Stimulated activated memory B cell treated with anti-CD40 and anti-IgM and Interleukin-4, amounts not matched to agents 10 μg/mL and 1 μg/mL and 100 μg/mL, for 72 hours (primary cell): Measurements from ENCODE around the gene AGAP5.
A peak's percentile ranks its signal among the peaks of the same experiment; 100 is the strongest.

Experiments
- ATAC-seq: fragments of 150-1000 bp; cut with Tn5 transposase; 2 replicates; pipeline ENCODE4 v1.10.0; 2021
- H3K27ac Mint-ChIP-seq: one replicate; pipeline ENCODE4 v1.8.0; 2022; ENCODE audit warnings: mild to moderate bottlenecking, mixed read lengths
- H3K27me3 Mint-ChIP-seq: one replicate; pipeline ENCODE4 v1.8.0; 2022; ENCODE audit warnings: mixed read lengths
- H3K36me3 Mint-ChIP-seq: one replicate; pipeline ENCODE4 v1.8.0; 2022; ENCODE audit warnings: mixed read lengths
- H3K4me1 Mint-ChIP-seq: one replicate; pipeline ENCODE4 v1.8.0; 2022; ENCODE audit warnings: mixed read lengths
- H3K4me3 Mint-ChIP-seq: one replicate; pipeline ENCODE4 v1.8.0; 2022; ENCODE audit warnings: mild to moderate bottlenecking, moderate library complexity, mixed read lengths
- H3K9me3 Mint-ChIP-seq: one replicate; pipeline ENCODE4 v1.8.0; 2022; ENCODE audit warnings: mixed read lengths

Gene AGAP5

DNA sequence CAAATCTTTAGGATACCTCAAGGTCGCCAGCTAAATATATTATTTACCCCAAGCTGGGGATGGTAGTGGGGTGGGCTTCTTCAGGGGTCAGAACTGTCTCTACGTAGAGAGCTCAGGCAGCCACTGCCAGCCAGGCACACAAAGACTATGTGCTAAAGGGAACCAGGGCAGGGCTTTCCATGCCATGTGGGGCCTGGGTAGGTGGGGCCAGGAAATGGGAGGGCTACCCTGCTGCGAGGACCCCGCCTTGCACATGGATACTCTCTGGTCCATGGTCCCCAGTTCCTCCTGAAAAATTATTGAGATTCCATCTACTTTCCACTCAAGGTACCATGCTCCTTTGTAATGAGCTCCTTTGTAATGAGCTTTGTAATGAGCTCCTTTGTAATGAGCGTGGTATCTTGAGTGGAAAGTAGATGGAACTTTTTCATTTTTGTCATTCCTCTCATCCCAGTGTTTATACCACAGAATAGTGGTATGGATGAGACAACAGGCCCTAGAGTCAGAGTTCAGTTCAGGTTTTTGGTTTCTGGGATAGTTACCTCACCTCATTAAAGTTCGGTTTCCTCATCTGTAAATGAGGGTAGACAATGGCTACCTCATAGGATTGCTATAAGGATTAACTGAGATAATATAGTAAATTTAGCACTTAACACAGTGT lies 47.9 kb downstream of the AGAP5 start:
- Mint-ChIP-seq H3K9me3 (no peaks in the 10 kb centered on the region), H3K4me1 (peaks cover 30% of the 10 kb centered on the region), H3K4me3 (no peak overlapping the region), H3K27ac (peak overlapping the region; percentile 36), H3K27me3 (peaks cover 32% of the 10 kb centered on the region), H3K36me3 (no peaks in the 10 kb centered on the region)
- no peak for ATAC-seq

DNA sequence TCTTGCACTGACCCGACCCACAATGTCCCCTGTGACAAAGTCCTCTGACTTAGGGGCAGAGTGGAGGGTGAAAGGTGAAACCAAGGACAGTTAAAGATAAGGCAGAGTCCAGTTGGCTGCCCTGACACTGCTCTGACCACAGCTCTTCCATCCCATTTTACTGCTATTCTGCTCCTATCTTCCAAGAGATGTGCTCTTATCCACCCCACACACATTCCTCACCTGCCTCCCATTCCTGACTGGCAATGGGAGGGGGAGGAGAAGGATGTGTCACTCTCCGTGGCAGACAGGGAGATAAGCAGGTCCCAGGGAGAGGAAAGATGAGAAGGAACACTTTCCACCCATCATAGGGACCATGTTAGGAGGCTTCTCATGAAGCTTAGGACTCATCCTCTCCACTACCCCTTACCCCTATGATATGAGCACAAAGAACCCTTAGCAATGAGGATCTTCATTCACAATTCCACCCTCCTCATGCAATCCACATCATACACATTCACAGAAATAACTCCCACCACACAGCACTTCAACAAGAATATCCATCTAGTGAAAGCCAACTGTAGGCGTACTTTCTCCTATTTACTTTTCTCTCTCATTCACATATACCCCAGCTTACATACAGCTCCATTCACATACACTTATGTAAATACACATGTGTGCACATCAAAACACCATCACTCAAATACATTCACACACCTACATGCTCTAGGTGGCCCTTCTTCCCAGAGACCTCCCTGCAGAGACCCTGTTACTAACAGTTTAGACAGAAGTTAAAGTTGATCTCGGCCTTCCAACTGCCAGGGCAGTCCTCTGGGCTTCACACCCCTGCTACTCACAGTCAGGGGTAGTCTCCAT lies 48.7 kb downstream of the AGAP5 start:
- Mint-ChIP-seq H3K9me3 (no peaks in the 10 kb centered on the region), H3K36me3 (no peaks in the 10 kb centered on the region), H3K27ac (no peak overlapping the region), H3K27me3 (peaks cover 27% of the 10 kb centered on the region), H3K4me3 (no peak overlapping the region), H3K4me1 (peaks cover 29% of the 10 kb centered on the region)
- ATAC-seq, result no peak

DNA sequence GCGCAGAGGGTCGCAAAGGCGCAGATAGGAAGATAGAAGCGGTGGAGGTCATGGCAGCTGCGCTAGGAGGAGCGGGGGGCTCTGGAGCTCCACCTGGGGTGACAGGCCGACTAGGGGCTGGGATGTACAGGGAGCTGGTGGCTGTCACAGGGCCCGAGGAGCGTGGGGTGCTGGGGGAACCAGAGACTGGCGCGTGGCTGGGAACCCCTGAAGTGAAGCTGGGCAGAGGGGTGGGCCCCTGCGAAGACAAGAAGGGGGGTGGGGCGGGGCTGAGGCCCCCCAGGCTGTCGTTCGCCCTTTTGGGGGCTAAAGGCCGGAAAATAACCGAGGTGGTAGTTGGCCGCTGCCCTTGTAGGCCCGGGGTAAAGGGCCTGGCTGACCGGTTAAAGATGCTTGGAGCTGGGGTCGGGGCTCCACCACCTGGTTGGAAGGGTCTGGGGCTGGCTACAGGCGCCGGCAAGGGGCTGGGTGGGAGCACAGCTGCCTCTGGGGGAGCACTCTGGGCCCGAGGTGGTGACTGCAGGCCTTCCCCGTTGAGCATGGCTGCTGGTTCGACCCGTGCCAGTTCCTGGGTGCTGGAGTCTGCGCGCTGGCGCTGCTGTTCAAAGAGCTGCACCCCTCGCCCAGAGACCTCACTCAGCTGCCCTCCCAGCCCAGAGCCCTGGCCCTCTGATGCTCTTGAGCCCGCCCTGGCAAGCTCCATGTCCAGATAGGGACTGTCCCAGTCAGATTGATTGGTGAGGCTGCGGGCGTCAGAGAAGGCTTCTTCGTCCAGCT lies 49.8 kb downstream of the AGAP5 start:
- Mint-ChIP-seq H3K36me3 (no peaks in the 10 kb centered on the region), H3K4me3 (peak overlapping the region; percentile 78), H3K4me1 (peaks cover 34% of the 10 kb centered on the region), H3K27me3 (peaks cover 18% of the 10 kb centered on the region), H3K9me3 (no peaks in the 10 kb centered on the region), H3K27ac (peak overlapping the region; percentile 83)
- ATAC-seq, result no peak

DNA sequence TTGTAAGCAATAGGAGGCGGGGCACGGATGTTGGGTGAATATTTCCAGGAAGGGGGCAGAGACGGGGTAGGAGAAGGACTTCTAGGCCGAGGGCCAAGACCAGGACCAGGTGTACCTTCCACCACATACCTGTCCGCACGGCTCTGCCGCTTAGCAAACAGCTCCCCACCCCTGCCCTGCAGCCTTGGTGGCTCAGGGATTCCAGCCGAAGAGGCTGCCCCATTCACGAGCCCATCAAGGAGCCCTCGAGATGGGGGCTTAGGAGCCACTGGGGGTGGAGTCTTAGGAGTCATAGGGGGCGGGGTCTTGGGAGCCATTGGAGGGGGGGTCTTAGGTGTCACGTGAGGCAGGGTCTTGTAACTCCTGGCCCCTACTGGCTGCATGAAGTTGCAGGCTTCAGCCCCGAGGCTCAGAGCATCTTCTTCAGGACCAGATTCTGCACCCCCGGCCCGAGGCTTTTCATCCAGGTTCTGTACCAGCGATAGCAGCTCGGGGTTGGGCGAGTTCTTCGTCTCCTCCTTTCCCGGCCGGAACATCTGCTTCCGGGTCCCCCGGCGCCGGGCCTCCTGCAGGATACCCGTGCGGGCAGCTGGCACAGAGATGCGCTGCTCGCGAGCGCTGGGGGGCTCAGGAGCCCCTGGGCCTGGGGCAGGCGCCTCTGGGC lies 50.6 kb downstream of the AGAP5 start:
- Mint-ChIP-seq H3K4me1 (peaks cover 34% of the 10 kb centered on the region), H3K27ac (peak overlapping the region; percentile 83), H3K4me3 (peak overlapping the region; percentile 78), H3K27me3 (peaks cover 16% of the 10 kb centered on the region), H3K36me3 (no peaks in the 10 kb centered on the region), H3K9me3 (no peaks in the 10 kb centered on the region)
- ATAC-seq, result no peak

DNA sequence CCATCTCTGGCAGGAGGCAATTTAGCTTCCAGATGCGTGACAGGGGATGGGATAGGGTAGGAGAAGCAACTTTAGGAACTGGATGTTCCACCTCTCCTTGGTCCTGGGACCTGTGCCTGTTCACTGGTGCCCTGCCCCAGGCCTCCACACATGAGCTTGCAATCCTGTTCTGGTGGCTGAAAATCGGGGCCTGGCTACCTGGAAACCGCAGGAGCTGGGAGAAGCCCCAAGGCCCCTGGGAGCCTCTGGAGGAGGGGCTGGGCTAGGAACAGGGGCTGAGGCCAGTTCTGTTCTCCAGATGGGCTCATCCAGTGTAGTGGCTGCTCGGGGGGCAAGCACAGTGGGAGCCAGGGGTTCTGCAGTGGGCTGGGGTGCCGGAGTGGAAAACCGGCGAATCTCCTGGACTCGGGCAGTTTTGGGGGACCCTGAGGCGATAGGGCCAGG lies 51.3 kb downstream of the AGAP5 start:
- peak overlapping the region; percentile 68 for H3K4me3 Mint-ChIP-seq
- no peaks in the 10 kb centered on the region for H3K36me3 Mint-ChIP-seq
- peaks cover 16% of the 10 kb centered on the region for H3K27me3 Mint-ChIP-seq
- ATAC-seq, result no peak
- H3K4me1 Mint-ChIP-seq, result peaks cover 34% of the 10 kb centered on the region
- peak overlapping the region; percentile 83 for H3K27ac Mint-ChIP-seq
- no peaks in the 10 kb centered on the region for H3K9me3 Mint-ChIP-seq

DNA sequence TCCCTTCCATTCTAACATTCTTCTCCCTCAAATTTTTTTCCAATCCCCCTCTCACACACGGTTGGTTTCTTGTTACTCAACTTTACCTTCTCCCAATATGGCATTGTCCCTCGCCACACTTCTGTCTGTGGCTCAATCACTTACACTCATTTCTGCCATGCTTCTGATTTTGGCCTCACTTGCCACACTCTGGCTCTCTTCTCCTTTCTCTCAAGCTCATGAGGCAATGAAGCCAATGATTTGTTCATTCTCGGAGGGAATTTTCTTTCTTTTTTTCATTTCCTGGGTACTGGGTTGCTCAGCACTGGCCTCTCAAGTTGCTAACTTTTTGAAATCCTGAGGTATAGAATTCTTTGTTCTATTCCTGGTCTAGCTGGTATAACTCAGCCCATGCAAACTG lies 52.7 kb downstream of the AGAP5 start:
- Mint-ChIP-seq H3K4me1 (peaks cover 26% of the 10 kb centered on the region), H3K36me3 (no peaks in the 10 kb centered on the region), H3K4me3 (no peak overlapping the region), H3K27ac (no peak overlapping the region), H3K27me3 (peaks cover 16% of the 10 kb centered on the region), H3K9me3 (no peaks in the 10 kb centered on the region)
- ATAC-seq, result no peak

DNA sequence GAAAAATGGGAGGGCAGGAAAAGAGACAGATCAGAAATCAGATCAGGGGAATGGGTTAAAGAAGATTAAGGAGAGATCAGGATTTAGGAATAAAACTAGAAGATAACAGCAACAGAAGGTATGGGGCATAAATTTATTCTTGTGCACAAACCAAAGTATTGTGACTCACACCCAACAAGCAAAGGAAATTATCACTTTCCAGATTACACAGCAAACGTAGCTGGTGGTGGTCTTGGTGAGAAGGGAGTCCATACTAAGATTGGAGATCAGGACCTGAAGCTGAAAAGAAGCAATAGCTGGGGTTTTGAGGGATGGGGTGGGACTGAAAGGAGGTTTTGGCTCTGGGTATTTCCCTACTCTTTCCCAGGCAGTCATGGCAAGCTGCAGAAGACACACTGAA lies 53.1 kb downstream of the AGAP5 start:
- ATAC-seq, result no peak
- Mint-ChIP-seq H3K36me3 (no peaks in the 10 kb centered on the region), H3K4me1 (peaks cover 25% of the 10 kb centered on the region), H3K4me3 (no peak overlapping the region), H3K27ac (no peak overlapping the region), H3K9me3 (no peaks in the 10 kb centered on the region), H3K27me3 (peaks cover 16% of the 10 kb centered on the region)

DNA sequence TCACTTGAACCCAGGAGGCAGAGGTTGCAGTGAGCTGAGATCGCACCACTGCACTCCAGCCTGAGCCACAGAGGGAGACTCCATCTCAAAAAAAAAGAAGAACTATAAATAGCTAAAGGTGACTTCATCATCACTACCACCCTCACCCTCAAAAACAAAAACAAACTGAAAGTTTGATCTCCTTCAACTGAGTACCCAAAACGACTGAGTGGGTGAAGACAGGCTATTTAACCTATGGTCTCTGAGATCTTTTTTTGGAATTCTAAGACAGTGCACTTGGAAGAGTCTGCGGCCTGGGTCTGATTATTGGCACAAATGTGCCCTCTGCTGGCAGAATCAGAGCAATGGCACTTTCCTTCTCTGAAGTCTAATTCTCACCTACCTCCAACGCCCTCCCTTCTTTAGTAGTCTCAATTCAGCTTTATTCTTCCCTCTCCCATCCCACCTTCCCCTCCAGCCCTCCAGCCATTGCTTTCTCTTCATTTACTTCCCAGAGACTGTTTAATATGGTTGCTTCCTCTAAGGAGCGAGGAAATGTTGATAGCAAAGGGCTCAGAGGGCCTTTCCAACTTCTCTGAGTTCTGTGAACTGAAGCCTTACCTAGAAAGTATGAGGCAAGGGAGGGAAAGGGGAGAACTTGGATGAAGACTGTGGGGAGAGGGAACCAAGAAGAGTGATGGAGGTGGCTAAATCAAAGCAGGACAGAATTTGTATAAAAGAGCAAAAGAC lies 53.7 kb downstream of the AGAP5 start:
- ATAC-seq, result peak; percentile 77
- H3K4me1 Mint-ChIP-seq, result peaks cover 25% of the 10 kb centered on the region
- no peaks in the 10 kb centered on the region for H3K9me3 Mint-ChIP-seq
- peaks cover 16% of the 10 kb centered on the region for H3K27me3 Mint-ChIP-seq
- H3K36me3 Mint-ChIP-seq, result no peaks in the 10 kb centered on the region
- H3K27ac Mint-ChIP-seq, result peak overlapping the region; percentile 23
- peak overlapping the region; percentile 22 for H3K4me3 Mint-ChIP-seq

DNA sequence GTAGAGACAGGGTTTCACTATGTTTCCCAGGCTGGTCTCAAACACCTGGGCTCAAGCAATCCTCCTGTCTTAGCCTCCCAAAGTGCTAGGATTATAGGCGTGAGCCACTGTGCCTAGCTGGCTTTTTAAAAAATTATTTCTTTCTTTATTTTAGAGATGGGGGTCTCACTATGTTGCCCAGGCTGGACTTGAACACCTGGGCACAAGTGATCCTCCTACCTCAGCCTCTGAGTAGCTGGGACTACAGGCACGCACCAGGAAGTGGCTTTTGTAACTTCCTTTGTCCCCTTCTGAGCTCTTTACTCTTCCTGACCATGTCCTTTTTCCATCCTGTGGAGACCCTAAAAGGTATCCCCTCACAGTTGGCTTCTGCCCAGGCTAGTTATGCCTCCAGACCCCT lies 54.5 kb downstream of the AGAP5 start:
- H3K27me3 Mint-ChIP-seq, result peaks cover 16% of the 10 kb centered on the region
- H3K4me3 Mint-ChIP-seq, result no peak overlapping the region

DNA sequence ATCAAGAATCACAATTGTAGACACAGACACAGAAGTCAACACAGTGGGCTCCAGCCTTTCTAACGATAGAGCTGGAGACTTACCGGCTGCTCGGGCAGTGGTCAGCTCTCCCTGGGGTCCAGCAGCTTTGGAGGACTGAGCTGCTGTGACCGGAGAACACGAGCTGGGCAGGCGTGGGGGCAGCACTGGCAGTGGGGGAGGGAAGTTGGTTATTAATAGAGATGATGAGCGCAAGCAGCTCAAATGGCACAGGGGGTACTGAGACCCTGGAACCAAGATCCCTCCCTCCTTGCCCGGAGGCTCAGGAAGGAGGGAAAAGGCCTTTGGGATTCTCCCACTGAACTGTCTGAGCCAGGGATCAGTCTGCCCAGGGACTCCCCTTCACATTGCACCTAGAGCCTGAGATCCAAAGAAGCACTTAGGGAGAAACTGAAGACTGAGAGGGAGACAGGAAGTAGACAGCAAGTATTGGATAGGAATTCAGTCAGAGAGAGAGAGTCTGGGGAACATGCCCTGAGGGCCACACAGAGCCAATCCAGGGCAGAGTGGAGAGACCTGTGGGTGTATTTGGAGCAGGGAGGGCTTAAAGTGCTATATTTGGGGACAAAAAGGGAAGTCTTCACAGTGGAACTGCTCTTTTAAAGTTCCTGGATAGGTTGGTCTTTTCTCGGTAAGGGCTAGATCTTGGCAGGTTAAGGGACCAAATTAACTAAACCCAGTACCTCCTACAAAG lies 56.4 kb downstream of the AGAP5 start, which contains the start of gene MYOZ1:
Gene MYOZ1, minus strand, starts transcription at position 147 of the 733 bp plus-strand sequence. CDS start 1,457 bp downstream, outside the sequence.
- peaks cover 12% of the 10 kb centered on the region for H3K4me1 Mint-ChIP-seq
- ATAC-seq, result no peak
- no peak within 1 kb of the TSS for H3K4me3 Mint-ChIP-seq
- H3K27me3 Mint-ChIP-seq, result peaks cover under 1% of the 10 kb centered on the region
- no peak within 1 kb of the TSS for H3K27ac Mint-ChIP-seq
- no peaks in the 10 kb centered on the region for H3K36me3 Mint-ChIP-seq
- no peaks in the 10 kb centered on the region for H3K9me3 Mint-ChIP-seq

More for the DNA sequence above, 54.5 kb downstream of the AGAP5 start:
- ATAC-seq, result no peak
- H3K4me1 Mint-ChIP-seq, result peaks cover 25% of the 10 kb centered on the region
- H3K9me3 Mint-ChIP-seq, result no peaks in the 10 kb centered on the region
- H3K36me3 Mint-ChIP-seq, result no peaks in the 10 kb centered on the region
- peak overlapping the region; percentile 23 for H3K27ac Mint-ChIP-seq

DNA sequence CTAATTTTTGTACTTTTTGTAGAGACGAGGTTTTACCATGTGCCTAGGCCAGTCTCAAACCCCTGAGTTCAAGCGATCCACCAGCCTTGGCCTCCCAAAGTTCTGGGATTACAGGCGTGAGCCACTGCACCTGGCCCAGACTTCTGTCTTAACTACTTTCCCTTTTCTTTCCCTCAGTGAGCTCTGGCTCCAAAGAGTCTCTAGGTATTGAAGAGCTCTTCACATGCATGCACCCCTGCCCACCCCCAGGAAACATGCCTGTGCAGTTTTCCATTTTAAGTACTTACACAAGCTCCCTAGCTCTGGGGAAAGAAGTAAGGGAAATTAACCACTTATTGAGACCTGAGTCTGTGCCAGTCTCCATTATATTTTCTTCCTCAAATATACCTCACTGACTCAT lies 58.6 kb downstream of the AGAP5 start:
- ATAC-seq, result no peak
- Mint-ChIP-seq H3K4me3 (no peak overlapping the region), H3K27ac (no peak overlapping the region), H3K27me3 (no peaks in the 10 kb centered on the region), H3K4me1 (peaks cover 9% of the 10 kb centered on the region), H3K9me3 (no peaks in the 10 kb centered on the region), H3K36me3 (no peaks in the 10 kb centered on the region)

DNA sequence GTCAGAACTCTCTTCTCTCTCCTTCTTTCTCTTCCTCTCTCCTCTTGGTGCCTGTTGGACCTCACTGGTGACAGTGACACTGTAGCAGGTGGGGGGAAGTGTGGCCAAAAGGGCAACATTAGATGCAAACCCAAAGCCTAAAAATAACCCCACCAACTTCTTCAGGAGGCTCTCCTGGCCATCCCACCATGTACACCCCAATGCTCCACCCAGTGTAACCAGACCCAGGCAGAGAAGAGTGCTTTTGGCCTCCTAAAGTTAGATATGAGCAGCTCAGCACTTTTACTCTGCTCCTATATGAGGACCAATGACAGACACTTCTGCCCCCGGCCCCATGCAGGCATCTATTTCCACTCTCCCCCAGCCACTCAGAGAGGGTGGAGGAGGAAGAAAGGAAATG lies 62.1 kb downstream of the AGAP5 start:
- H3K4me1 Mint-ChIP-seq, result no peaks in the 10 kb centered on the region
- H3K9me3 Mint-ChIP-seq, result no peaks in the 10 kb centered on the region
- H3K4me3 Mint-ChIP-seq, result no peak overlapping the region
- no peaks in the 10 kb centered on the region for H3K27me3 Mint-ChIP-seq
- no peak overlapping the region for H3K27ac Mint-ChIP-seq
- no peaks in the 10 kb centered on the region for H3K36me3 Mint-ChIP-seq
- ATAC-seq, result no peak

DNA sequence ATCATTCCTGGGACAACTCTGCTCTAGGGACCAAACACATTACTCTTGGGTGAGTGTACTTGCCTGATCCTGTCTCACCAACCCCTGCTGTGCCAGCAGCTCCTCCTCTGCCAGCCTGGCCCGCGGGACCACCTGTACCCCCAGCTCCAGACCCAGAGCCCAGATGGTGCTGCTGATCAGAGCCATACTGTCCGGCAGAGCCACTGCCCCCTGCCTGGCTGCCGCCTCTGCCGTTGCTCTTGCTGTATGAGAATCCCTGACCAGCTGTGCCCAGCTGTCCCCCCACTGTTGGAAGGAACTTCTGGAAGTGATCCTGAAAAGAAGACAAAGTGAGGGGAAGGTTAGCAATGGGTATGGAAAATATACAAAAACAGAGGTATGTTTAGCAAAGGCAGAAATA lies 63.5 kb downstream of the AGAP5 start:
- no peak overlapping the region for H3K27ac Mint-ChIP-seq

DNA sequence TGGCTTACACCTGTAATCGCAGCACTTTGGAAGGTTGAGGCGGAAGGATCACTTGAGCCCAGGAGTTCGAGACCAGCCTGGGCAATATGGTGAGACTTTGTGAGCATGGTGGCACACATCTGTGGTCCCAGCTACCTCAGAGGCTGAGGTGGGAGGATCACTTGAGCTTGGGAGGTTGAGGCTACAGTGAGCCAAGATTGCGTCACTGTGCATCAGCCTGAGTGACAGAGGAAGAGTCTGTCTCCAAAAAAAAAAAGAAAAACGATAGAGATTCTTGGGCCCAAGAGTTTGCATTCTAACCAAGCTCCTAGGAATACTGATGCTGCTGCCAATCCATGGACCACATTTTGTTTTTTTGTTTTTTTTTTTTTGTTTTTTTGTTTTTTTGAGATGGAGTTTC lies 68.7 kb downstream of the AGAP5 start:
- no peak overlapping the region for H3K27ac Mint-ChIP-seq
- ATAC-seq, result no peak
- H3K4me1 Mint-ChIP-seq, result peaks cover 10% of the 10 kb centered on the region
- no peaks in the 10 kb centered on the region for H3K36me3 Mint-ChIP-seq
- H3K4me3 Mint-ChIP-seq, result no peak overlapping the region
- no peaks in the 10 kb centered on the region for H3K27me3 Mint-ChIP-seq
- H3K9me3 Mint-ChIP-seq, result no peaks in the 10 kb centered on the region

More for the DNA sequence above, 63.5 kb downstream of the AGAP5 start:
- ATAC-seq, result no peak
- Mint-ChIP-seq H3K9me3 (no peaks in the 10 kb centered on the region), H3K4me3 (no peak overlapping the region), H3K27me3 (no peaks in the 10 kb centered on the region), H3K36me3 (no peaks in the 10 kb centered on the region), H3K4me1 (no peaks in the 10 kb centered on the region)
